Measurements from ENCODE around the gene DISP3. TPM values are rescaled to one million over a fixed set of nuclear protein-coding genes. Genes with fewer than 3 reads are reported as not detected.

The DISP3 gene
- total and polyA plus RNA-seq, 2 experiments from 2014 or later, result not detected

DNA sequence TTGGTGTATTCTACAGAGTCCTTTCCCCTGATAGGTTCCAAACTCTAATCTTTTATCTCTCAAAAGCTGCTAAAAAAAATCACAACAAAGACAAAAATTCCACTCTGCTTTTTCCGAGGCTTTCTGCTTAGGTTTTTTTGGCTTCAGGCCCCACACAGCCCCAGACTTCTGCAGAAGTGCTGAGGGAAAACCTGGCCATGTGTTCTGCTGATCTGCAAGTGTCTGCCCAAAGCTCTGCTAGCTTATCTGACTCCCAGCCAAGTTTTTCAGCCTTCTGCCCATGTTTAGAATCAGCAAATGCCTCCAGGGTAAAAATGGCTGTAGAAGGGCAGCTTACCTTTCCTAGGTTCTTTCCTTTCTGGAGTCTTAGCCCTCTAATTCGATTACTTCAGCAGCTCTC, 28.4 kb downstream of the DISP3 start:
- Histone ChIP-seq H3K4me2 (ENCODE audit: unreplicated experiment) (no peak overlapping the region), H3K9me3 (ENCODE audit: low read depth) (peaks cover 7% of the 10 kb centered on the region), H3K9ac (no peak overlapping the region), H3F3A (ENCODE audit: insufficient read depth) (no peaks in the 10 kb centered on the region), H3K27me3 (replicated peaks; ENCODE audit: insufficient read depth) (no peaks in the 10 kb centered on the region), H3K9me2 (ENCODE audit: insufficient read depth) (no peaks in the 10 kb centered on the region), H3K27ac (no peak overlapping the region), H2AFZ (no peak overlapping the region), H3K79me2 (ENCODE audit: insufficient read depth) (no peaks in the 10 kb centered on the region), H4K20me1 (ENCODE audit: insufficient read depth) (no peaks in the 10 kb centered on the region), H3K36me3 (ENCODE audit: low read depth) (no peaks in the 10 kb centered on the region), H3K4me1 (ENCODE audit: insufficient read depth) (no peaks in the 10 kb centered on the region), H3K4me3 (no peak overlapping the region)
- in situ Hi-C loops (cut with MboI), result no loop called here
- WGBS, 2 experiments (ENCODE audit: low coverage in 1 of 2, low lambda C conversion rate in 2 of 2, missing lambda C conversion rate in 2 of 2), result 2% methylated on average over 2 of the region's 2 CpGs
- TF ChIP-seq EZH2 (IDR thresholded peaks at IDR 0.05; ENCODE audit: insufficient read depth, poor library complexity, severe bottlenecking) (no peak), EZH2phosphoT487 (IDR thresholded peaks at IDR 0.05; ENCODE audit: insufficient read depth, low read depth) (no peak)
- DNase-seq, result no peak

DNA sequence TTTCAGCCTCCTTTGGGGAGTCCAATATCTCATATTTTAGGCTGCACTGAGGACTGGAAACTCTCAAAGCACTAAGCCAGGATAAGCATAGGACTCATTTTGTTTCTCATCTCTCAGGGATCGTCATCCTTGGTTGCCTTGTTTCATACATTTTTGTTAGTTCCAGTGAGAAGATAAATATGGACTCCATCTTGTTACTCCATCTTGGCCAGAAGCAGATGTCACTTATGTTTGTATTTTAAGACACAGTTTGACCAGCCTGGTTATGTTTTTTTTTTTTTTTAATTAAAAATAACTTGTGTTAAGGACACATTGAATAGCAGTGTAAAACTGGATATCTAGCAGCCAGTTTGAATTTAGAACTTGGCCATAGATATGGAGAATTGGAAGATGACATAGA, 34.7 kb downstream of the DISP3 start:
- H3K4me2 ChIP-seq (ENCODE audit: unreplicated experiment), result no peak overlapping the region
- no peak for TF ChIP-seq EZH2phosphoT487 (IDR thresholded peaks at IDR 0.05; ENCODE audit: insufficient read depth, low read depth)
- TF ChIP-seq EZH2 (IDR thresholded peaks at IDR 0.05; ENCODE audit: insufficient read depth, poor library complexity, severe bottlenecking), result no peak
- no peaks in the 10 kb centered on the region for H3K9me3 ChIP-seq (ENCODE audit: low read depth)
- in situ Hi-C loops (cut with MboI), result no loop called here
- no peaks in the 10 kb centered on the region for H4K20me1 ChIP-seq (ENCODE audit: insufficient read depth)
- H3F3A ChIP-seq (ENCODE audit: insufficient read depth), result no peaks in the 10 kb centered on the region
- no peaks in the 10 kb centered on the region for H3K27me3 ChIP-seq (replicated peaks; ENCODE audit: insufficient read depth)
- H3K36me3 ChIP-seq (ENCODE audit: low read depth), result no peaks in the 10 kb centered on the region
- no peaks in the 10 kb centered on the region for H3K79me2 ChIP-seq (ENCODE audit: insufficient read depth)
- DNase-seq, result no peak
- H3K4me3 ChIP-seq, result no peak overlapping the region
- H3K9me2 ChIP-seq (ENCODE audit: insufficient read depth), result no peaks in the 10 kb centered on the region
- H3K9ac ChIP-seq, result no peak overlapping the region
- no peak overlapping the region for H3K27ac ChIP-seq
- no peak overlapping the region for H2AFZ ChIP-seq
- 35 to 48% methylated on average over 1 of the region's 1 CpG for WGBS, 2 experiments (ENCODE audit: low coverage in 1 of 2, low lambda C conversion rate in 2 of 2, missing lambda C conversion rate in 2 of 2)
- no peaks in the 10 kb centered on the region for H3K4me1 ChIP-seq (ENCODE audit: insufficient read depth)

DNA sequence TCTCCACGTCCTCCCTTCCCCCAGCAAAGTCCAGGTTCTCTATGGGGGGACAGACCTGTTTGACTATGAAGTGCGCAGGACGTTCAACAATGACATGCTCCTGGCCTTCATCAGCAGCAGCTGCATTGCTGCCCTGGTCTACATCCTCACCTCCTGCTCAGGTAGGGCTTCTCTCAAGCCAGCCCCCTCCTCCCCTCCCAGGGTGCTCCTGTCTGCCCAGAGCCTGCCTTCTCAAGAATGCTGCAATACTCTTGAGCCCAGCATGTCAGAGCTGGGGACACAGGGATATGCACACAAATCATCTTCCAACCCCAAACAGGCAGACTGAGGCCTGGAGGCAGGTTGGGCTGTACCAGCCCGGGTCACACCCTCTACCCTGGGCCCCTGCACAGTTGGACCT, 35.4 kb downstream of the DISP3 start:
- in situ Hi-C loops (cut with MboI), result no loop called here
- Histone ChIP-seq H2AFZ (no peak overlapping the region), H3K9me3 (ENCODE audit: low read depth) (no peaks in the 10 kb centered on the region), H3K4me1 (ENCODE audit: insufficient read depth) (no peaks in the 10 kb centered on the region), H3F3A (ENCODE audit: insufficient read depth) (no peaks in the 10 kb centered on the region), H3K9me2 (ENCODE audit: insufficient read depth) (no peaks in the 10 kb centered on the region), H3K36me3 (ENCODE audit: low read depth) (no peaks in the 10 kb centered on the region), H3K79me2 (ENCODE audit: insufficient read depth) (no peaks in the 10 kb centered on the region), H3K27ac (no peak overlapping the region), H3K27me3 (replicated peaks; ENCODE audit: insufficient read depth) (no peaks in the 10 kb centered on the region), H3K4me3 (no peak overlapping the region), H4K20me1 (ENCODE audit: insufficient read depth) (no peaks in the 10 kb centered on the region), H3K9ac (no peak overlapping the region), H3K4me2 (ENCODE audit: unreplicated experiment) (no peak overlapping the region)
- WGBS, 2 experiments (ENCODE audit: low coverage in 1 of 2, low lambda C conversion rate in 2 of 2, missing lambda C conversion rate in 2 of 2), result 35 to 38% methylated on average over 4 of the region's 4 CpGs
- no peak for DNase-seq
- no peak for TF ChIP-seq EZH2phosphoT487 (IDR thresholded peaks at IDR 0.05; ENCODE audit: insufficient read depth, low read depth)

DNA sequence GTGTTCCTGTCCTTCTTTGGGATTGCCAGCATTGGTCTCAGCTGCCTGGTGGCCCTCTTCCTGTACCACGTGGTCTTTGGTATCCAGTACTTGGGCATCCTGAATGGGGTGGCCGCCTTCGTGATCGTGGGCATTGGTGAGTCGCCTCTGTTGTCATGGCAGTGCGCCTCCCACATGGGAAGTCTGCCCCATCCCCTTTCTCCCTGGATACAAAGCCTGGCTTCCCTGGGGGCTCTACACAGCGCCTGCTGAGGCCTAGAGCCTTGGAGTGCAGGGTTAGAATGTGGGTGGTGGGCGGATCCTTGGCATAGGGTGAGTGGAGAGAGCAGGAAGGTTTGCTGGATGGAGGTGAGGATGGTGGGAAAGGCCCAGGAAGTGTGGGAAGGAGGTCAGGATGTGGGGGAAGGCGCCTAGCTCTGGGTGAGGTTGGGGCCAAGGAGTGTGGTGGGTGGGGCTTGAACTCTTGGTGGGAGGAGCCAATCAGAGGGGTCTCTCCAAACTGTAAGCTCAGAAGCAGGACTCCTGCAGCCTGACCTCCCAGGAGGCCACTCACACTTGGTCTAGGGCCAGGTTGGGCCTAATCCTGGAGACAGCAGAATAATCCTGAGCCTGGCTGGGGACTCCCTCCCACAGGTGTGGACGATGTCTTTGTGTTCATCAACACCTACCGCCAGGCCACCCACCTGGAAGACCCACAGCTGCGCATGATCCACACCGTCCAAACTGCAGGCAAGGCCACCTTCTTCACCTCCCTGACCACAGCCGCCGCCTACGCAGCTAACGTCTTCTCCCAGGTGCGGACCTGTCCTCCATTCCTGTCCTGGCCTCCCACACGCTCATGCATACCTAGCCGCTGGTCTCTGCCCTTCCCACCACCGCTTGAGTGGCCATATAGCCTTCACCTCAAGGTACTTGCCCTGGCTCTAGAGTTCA, 36.7 kb downstream of the DISP3 start:
- no peak for DNase-seq
- H3K36me3 ChIP-seq (ENCODE audit: low read depth), result no peaks in the 10 kb centered on the region
- H3K79me2 ChIP-seq (ENCODE audit: insufficient read depth), result no peaks in the 10 kb centered on the region
- H3K4me1 ChIP-seq (ENCODE audit: insufficient read depth), result no peaks in the 10 kb centered on the region
- no peaks in the 10 kb centered on the region for H3K27me3 ChIP-seq (replicated peaks; ENCODE audit: insufficient read depth)
- in situ Hi-C loops (cut with MboI), result no loop called here
- no peak for TF ChIP-seq EZH2phosphoT487 (IDR thresholded peaks at IDR 0.05; ENCODE audit: insufficient read depth, low read depth)
- no peak for TF ChIP-seq EZH2 (IDR thresholded peaks at IDR 0.05; ENCODE audit: insufficient read depth, poor library complexity, severe bottlenecking)
- no peak overlapping the region for H3K4me2 ChIP-seq (ENCODE audit: unreplicated experiment)
- no peak overlapping the region for H3K4me3 ChIP-seq
- H3K9me3 ChIP-seq (ENCODE audit: low read depth), result no peaks in the 10 kb centered on the region
- no peak overlapping the region for H2AFZ ChIP-seq
- H3K9ac ChIP-seq, result no peak overlapping the region
- no peaks in the 10 kb centered on the region for H3F3A ChIP-seq (ENCODE audit: insufficient read depth)
- no peaks in the 10 kb centered on the region for H3K9me2 ChIP-seq (ENCODE audit: insufficient read depth)
- 62 to 67% methylated on average over 21 of the region's 21 CpGs for WGBS, 2 experiments (ENCODE audit: low coverage in 1 of 2, low lambda C conversion rate in 2 of 2, missing lambda C conversion rate in 2 of 2)
- H3K27ac ChIP-seq, result no peak overlapping the region
- no peaks in the 10 kb centered on the region for H4K20me1 ChIP-seq (ENCODE audit: insufficient read depth)

All from GM23248 (cell line).